GM12865 (cell line): ENCODE data around the gene PLXNA2.

Experiments
- DNase-seq: peaks from one replicate; pipeline ENCODE4 v3.0.0; 2010; ENCODE audit warnings: low read depth
- H3K4me3 ChIP-seq: 2 replicates; pipeline ENCODE4 v1.5.1; 2011; ENCODE audit warnings: mild to moderate bottlenecking, low read depth, low read length, control low read depth
- TF ChIP-seq, protein P1 (sequence below): IDR thresholded peaks from 2 replicates; pipeline ENCODE4 v1.5.1; 2011; ENCODE audit warnings: low read length, control low read depth, low read depth, inconsistent platforms; ENCODE audit not compliant: insufficient read depth; ENCODE audit errors: missing control alignments

The PLXNA2 gene

DNA sequence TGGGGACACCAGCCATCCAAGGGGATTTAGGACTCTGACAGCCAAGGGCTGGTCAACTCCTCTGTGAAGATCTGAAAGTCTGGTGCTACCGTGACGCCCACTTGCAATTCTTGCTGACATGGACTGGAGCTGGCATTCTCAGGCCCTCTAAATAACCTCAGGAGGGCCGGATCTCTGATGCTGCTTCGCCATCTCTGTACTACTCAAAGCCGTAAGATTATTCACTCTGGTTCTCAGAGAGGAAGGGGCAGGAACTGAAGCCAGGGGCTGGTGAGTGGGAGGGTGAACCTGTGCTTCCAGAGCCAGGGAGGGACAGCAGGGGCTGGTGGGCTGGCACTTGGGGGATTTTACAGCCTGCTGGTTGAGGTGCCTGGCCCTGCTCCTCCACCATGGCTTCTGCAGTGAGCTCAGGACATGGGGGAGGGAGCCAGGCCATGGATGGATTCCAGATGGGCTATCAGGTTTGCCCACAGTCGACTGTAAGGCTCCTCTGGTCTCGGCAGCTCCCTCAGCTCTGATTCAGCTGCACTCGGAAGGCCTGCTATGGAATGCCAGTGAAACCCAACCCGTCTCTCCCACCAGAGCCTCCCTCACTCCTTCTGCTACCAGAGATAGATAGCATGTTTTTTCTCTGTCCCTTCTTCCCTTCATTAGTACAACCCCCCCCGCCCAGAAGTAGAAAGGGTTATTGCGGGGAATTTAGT is 84.5 kb downstream of the PLXNA2 start:
- DNase-seq, result no peak
- no peak overlapping the region for H3K4me3 ChIP-seq
- TF ChIP-seq, protein P1, sequence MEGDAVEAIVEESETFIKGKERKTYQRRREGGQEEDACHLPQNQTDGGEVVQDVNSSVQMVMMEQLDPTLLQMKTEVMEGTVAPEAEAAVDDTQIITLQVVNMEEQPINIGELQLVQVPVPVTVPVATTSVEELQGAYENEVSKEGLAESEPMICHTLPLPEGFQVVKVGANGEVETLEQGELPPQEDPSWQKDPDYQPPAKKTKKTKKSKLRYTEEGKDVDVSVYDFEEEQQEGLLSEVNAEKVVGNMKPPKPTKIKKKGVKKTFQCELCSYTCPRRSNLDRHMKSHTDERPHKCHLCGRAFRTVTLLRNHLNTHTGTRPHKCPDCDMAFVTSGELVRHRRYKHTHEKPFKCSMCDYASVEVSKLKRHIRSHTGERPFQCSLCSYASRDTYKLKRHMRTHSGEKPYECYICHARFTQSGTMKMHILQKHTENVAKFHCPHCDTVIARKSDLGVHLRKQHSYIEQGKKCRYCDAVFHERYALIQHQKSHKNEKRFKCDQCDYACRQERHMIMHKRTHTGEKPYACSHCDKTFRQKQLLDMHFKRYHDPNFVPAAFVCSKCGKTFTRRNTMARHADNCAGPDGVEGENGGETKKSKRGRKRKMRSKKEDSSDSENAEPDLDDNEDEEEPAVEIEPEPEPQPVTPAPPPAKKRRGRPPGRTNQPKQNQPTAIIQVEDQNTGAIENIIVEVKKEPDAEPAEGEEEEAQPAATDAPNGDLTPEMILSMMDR, result no peak

DNA sequence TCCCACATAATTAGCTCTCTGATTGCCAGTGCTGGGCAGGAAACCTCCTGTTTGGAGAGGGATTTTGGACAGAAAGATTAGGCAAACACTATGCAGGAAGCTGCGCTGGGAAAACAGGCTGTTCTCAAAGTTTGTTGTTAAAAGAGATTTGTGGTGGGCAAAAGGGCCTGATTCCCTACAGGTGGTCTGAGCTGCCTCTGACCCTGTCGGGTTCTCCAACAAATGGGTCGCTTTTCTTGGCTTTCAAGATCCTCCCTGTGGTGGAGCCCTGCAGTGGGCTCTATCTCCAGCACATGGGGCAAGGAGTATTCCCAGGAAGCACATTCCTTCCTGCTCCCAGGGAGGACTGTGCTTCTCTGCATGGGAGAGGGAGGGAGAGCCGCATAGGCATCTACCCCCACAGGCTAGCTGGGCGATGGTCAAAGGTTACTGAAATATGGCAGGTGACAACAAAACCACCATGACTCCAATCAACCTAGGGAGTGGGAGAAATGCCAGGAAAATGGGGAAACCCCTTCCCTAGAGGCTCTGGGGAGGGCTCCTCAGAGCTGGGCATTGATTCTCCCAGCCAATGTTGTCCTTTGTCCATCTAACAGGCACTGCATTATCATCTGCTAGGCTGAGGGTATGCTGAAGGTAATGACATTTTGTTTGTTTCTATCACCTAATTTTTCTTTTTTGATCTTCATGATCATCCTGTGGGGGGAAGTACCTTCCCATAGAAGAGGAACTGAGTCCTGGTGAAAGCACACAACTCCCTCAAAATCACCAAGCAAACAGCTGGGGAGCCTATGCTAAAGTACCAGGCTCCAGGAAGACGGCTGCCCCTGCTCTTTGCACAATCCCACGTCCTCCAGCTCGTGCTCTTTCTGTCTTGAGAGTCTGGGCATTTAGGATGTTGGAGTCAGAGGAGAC is 85.3 kb downstream of the PLXNA2 start:
- TF ChIP-seq, protein P1, result no peak
- H3K4me3 ChIP-seq, result no peak overlapping the region
- no peak for DNase-seq

DNA sequence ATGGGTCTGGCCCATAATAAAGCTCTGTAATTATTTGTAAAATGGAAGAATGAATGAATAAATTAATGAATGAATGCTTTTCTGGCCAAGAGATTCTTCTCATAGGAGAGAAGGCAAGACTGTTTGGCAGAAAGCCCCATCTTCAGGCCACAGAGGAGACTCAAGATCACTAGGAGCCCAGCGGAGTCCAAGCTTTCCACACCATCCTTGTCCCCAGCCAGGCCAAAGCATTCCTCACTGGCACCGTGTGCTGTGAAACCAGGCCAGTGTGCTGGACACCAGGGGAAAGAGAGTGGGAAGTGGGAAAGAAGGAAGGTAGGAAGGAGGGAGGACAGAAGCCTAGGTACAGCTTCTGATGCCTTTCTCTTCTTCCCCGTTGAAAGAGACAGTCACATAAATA is 86.4 kb downstream of the PLXNA2 start:
- H3K4me3 ChIP-seq, result no peak overlapping the region
- no peak for DNase-seq
- TF ChIP-seq, protein P1, result no peak

DNA sequence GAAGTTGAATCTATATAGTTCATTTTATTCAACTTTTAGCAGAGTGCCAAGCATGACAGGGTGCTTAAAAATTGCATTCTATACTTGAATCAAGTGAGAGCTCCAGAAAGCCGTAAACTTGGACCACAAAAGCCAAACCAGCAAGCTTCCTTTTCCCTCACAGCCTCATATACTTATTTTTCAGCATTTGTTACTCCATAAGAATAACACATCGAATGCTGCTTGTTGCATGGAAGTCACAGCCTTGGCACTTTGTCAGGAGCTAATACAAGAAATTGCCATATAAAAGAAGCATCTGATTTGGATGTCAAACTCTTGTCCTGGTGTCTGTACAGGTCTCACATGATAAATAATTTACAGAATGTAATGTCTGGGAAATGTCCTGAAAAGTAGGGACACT is 87.4 kb downstream of the PLXNA2 start:
- TF ChIP-seq, protein P1, result no peak
- no peak for DNase-seq
- no peak overlapping the region for H3K4me3 ChIP-seq

DNA sequence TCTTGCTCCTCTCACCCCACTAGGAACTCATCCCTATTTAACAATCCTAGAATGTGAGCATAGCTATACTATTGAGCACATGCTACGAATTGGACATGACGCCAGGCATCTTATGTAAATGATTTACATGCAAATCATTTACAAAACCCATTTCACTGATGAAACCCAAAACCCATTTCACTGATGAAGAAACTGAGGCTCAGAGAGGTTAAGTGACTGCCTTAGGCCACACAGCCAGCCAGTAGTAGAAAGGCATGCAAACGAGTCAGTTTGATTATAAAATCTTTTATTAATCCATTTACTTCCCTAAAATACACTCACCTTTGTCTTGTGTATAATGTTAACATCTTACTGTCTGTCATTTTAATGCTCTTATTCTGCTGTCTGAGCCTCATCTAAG is 87.9 kb downstream of the PLXNA2 start:
- TF ChIP-seq, protein P1, result no peak
- H3K4me3 ChIP-seq, result no peak overlapping the region

DNA sequence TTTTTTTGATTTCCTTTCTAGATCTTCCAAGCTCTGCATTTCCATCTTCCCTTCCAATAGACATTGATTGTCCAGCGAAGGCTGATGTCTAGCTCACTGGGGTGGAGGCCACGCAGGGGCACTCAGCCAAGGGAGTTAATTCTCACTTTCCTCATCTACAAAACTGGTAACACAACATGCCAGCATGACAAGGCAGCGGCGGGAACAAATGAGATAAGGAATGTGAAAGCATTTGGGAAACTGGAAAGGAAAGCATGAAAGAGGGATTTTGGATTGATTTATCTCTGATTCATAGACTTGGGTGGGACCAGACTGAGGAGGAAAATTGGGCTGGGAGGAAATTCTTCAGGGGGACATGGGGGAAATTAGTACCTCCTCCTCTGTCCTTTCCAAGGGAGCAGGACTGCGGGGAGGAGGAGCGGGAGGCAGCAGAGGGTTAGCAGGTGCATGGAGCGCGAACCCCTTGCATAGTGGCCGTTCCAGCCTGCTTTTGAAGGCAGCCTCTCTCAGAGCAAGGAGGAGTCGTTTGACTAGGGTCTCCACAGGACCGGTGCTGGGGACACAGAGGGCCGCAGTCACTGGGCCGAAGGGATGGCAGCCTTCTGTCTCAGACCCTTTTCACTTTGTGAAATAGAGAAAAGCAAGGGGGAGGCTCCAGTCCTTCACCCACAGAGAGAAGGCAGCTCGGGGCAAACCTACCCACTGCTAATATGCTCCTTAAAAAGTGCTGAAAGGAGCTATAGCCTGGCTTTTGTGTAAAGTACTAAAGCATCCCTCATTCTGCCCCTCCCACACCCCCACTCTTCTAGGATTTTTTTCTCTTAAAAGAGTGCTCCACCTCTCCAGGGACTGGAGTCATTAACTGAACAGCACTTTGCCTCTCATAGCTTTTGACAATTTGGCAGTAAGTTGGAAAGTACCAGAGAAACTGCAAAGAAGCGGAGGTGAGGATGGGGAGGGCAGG is 89.2 kb downstream of the PLXNA2 start:
- no peak overlapping the region for H3K4me3 ChIP-seq
- no peak for DNase-seq
- TF ChIP-seq, protein P1, result no peak

More for the DNA sequence above, 87.9 kb downstream of the PLXNA2 start:
- DNase-seq, result no peak
